Stomach smooth muscle (tissue), 2 donors: ENCODE results near the gene GUCY1A2.

ENCODE experiments used
- H3K27ac ChIP-seq: one replicate; pipeline ENCODE4 v1.7.0; 2013; ENCODE audit warnings: mild to moderate bottlenecking, low read length, inconsistent platforms
- H3K27me3 ChIP-seq, 2 donors: one replicate each; pipeline ENCODE4 v1.7.0; 2013; ENCODE audit warnings: low read length in 2 of 2; ENCODE audit not compliant: insufficient read depth in 2 of 2, control insufficient read depth in 1 of 2
- H3K36me3 ChIP-seq, 2 donors: one replicate each; pipeline ENCODE4 v1.7.0; 2013; ENCODE audit warnings: low read length in 2 of 2; ENCODE audit not compliant: control insufficient read depth in 2 of 2, insufficient read depth in 2 of 2
- H3K4me1 ChIP-seq: one replicate; pipeline ENCODE4 v1.7.0; 2013; ENCODE audit warnings: low read length; ENCODE audit not compliant: control insufficient read depth, insufficient read depth
- H3K4me3 ChIP-seq, 2 donors: one replicate each; pipeline ENCODE4 v1.7.0; 2013; ENCODE audit warnings: low read length in 2 of 2
- H3K9ac ChIP-seq, 2 donors: one replicate each; pipeline ENCODE4 v1.7.0; 2013; ENCODE audit warnings: low read length in 2 of 2, mild to moderate bottlenecking in 1 of 2
- H3K9me3 ChIP-seq, 2 donors: one replicate each; pipeline ENCODE4 v1.7.0; 2013; ENCODE audit warnings: low read length in 2 of 2; ENCODE audit not compliant: control insufficient read depth in 2 of 2
- donor health status: healthy.
- donor health status: Pancreatic carcinoma.

GUCY1A2 gene

DNA sequence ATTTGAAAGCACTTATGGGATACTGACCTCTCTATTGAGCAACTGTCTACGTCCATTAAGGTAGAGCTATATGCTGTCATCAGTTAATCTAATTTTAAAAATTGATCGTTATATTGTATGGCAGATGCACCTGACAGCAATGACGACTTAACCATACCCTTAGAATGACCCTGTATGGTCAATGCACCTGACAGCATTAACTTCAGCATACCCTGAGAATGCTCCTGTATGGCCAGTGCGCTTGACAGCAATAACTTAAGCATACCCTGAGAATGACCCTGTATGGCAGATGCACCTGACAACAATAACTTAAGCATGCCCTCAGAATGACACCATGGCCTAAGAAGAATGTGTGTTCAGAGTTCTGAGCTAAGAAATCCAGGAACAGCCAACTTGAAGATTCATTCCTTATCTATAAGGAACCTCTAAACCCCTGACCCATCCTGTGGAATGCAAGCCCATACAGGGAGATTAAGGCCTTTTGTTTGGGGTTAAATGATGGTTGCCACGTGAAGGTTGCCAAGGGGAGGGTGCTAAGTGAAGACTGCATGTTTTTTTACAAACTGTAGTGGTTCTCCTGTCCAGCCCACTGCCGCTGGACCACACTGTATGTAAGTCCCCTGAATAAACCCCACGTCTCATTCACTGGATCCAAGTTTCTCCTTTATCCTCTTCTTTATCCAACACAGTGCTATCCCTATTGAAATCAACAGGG lies 138.3 kb downstream of the GUCY1A2 start:
- H3K4me3 ChIP-seq = no peak overlapping the region
- H3K36me3 ChIP-seq = no peaks in the 10 kb centered on the region
- H3K4me1 ChIP-seq = no peaks in the 10 kb centered on the region
- no peaks in the 10 kb centered on the region for H3K27me3 ChIP-seq
- H3K27ac ChIP-seq = no peak overlapping the region
- no peaks in the 10 kb centered on the region for H3K9me3 ChIP-seq
- no peak overlapping the region for H3K9ac ChIP-seq

DNA sequence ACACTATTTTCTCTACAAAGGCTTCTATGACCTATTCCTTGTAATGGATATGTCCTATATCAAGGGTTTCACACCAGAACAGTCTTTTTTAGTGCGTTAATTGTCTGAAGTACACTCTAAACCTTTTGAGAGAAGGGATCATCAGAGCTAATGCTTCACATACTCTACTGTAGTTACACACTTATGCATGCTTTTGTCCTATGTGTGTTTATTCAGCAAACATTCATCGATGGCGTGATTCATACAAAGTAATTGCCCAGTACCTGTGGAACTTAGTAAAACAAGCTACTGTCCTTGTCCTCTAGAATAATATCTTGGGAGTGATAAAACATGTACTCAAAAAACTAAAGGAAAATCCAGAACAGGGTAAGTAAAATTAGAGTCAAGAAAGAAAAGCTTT lies 139.2 kb downstream of the GUCY1A2 start:
- Histone ChIP-seq H3K27ac (no peak overlapping the region), H3K27me3 (no peaks in the 10 kb centered on the region), H3K9me3 (no peaks in the 10 kb centered on the region), H3K4me3 (no peak overlapping the region), H3K9ac (no peak overlapping the region), H3K4me1 (no peaks in the 10 kb centered on the region), H3K36me3 (no peaks in the 10 kb centered on the region)

DNA sequence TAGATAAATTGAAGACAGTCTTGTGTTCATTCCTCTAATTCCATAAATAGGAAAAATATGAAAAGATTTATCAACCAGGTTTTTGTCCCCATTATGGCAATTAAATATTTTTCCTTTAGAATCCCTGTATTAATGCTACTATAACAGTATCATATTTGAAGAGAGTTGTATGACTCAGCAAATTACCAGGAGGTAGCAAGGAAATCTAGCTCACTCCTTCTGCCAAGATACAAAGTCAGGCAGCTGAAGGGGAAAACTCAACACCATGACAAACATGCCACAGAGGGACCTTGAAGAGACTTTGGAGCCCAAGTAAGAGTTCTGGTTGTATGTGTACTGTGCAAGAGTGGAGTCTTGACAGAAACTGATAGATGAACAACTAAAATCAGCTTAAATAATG lies 143.3 kb downstream of the GUCY1A2 start:
- Histone ChIP-seq H3K27ac (no peak overlapping the region), H3K9ac (no peak overlapping the region)

DNA sequence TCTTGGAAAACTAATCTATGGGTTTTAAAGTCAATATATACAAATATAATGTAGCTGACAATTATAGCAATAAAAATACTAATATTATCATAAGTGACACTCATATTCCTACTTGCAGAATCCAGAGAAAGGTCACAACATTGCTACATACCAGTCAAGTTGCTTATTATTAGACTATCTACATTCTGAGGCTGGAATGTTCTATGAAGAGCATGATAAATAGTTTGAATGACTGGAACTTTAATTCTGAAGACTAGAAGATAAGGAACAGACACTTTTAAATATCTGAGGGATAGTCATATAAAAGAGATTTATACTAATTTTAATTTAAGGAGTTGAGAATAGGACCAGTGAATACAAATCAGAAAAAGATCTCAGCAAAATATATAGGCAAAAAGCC lies 146.0 kb downstream of the GUCY1A2 start:
- Histone ChIP-seq H3K9ac (no peak overlapping the region), H3K36me3 (no peaks in the 10 kb centered on the region)

More for the DNA sequence above, 143.3 kb downstream of the GUCY1A2 start:
- H3K4me1 ChIP-seq = no peaks in the 10 kb centered on the region
- H3K9me3 ChIP-seq = no peaks in the 10 kb centered on the region
- H3K36me3 ChIP-seq = no peaks in the 10 kb centered on the region
- H3K4me3 ChIP-seq = no peak overlapping the region
- H3K27me3 ChIP-seq = no peaks in the 10 kb centered on the region

DNA sequence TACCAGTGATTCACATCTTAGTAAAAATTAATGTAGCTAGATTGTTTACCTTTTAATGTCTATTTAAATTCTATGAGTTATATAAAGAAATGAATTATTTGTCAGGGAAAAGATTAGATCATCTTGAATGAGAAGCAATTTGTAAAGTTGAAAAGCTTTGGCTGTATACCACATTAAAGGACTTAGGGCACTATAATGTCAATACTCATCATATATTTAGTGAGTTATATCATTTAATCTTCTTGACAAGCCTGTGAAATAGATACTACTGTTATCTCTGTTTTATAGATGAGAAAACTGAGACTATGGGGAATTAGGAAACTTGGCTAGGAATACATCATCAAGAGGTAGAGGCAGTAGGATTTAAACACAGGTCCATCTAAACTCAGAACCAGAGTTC lies 160.1 kb downstream of the GUCY1A2 start:
- Histone ChIP-seq H3K4me1 (no peaks in the 10 kb centered on the region), H3K9me3 (peaks cover 0 to 7% of the 10 kb centered on the region in 2 donors), H3K4me3 (no peak overlapping the region), H3K36me3 (no peaks in the 10 kb centered on the region), H3K27me3 (no peaks in the 10 kb centered on the region), H3K9ac (no peak overlapping the region), H3K27ac (no peak overlapping the region)

More for the DNA sequence above, 146.0 kb downstream of the GUCY1A2 start:
- no peaks in the 10 kb centered on the region for H3K9me3 ChIP-seq
- no peaks in the 10 kb centered on the region for H3K27me3 ChIP-seq
- H3K27ac ChIP-seq = no peak overlapping the region
- no peaks in the 10 kb centered on the region for H3K4me1 ChIP-seq
- H3K4me3 ChIP-seq = no peak overlapping the region

DNA sequence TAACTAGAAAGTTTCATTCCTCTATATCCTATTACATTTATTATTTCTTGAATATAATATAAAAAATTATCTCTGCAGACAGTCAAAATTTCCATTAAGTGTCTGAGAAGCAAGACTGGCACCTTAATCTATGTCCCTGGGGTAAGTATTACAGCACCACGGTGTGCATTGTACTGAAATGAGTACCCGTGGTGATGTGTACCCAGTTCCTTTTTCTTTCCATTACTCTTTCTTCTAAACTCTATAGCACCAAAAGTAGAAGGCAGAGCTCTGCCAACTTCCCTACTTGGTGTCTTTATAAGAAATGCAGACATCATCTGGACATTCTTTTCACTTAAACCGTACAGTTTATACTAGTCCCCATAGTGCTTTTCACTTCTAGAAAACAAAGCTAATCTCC lies 161.7 kb downstream of the GUCY1A2 start:
- Histone ChIP-seq H3K27me3 (no peaks in the 10 kb centered on the region), H3K27ac (no peak overlapping the region), H3K4me1 (no peaks in the 10 kb centered on the region), H3K4me3 (no peak overlapping the region), H3K9me3 (peaks cover 0 to 7% of the 10 kb centered on the region in 2 donors), H3K36me3 (no peaks in the 10 kb centered on the region), H3K9ac (no peak overlapping the region)

DNA sequence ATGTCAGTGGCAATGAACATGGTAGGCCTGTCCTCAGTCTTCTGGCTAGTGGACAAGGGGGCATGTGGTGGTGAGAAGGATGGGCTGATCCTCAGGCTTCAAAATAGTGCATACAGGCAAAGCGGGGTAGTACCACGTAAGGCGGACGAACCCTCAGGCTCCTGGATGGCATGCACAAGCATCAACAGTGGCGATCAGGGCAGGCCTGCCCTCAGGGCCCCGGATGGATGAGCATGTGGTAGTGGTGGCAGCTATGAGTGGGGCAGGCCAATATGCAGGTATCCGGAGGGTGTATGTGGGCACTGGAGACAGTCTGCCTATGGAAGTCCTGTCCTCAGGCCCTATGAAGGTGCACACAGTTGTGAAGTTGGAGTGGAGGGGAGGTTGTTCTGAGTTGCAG lies 163.8 kb downstream of the GUCY1A2 start:
- H3K4me3 ChIP-seq = no peak overlapping the region
- H3K27ac ChIP-seq = no peak overlapping the region
- no peak overlapping the region for H3K9ac ChIP-seq
- H3K9me3 ChIP-seq = peaks cover 0 to 7% of the 10 kb centered on the region in 2 donors
- H3K36me3 ChIP-seq = no peaks in the 10 kb centered on the region
- no peaks in the 10 kb centered on the region for H3K27me3 ChIP-seq
- no peaks in the 10 kb centered on the region for H3K4me1 ChIP-seq

- H3K27me3 ChIP-seq = no peaks in the 10 kb centered on the region
- H3K27ac ChIP-seq = no peak overlapping the region
- no peaks in the 10 kb centered on the region for H3K4me1 ChIP-seq
- no peak overlapping the region for H3K4me3 ChIP-seq
- no peak overlapping the region for H3K9ac ChIP-seq
- no peaks in the 10 kb centered on the region for H3K36me3 ChIP-seq
- H3K9me3 ChIP-seq = peaks cover 0 to 7% of the 10 kb centered on the region in 2 donors
Observed at GRCh38 chr11:106853850-106854401, 164.3 kb downstream of the GUCY1A2 start.

- Histone ChIP-seq H3K9ac (no peak overlapping the region), H3K4me3 (no peak overlapping the region), H3K27me3 (no peaks in the 10 kb centered on the region), H3K4me1 (no peaks in the 10 kb centered on the region), H3K27ac (no peak overlapping the region), H3K36me3 (no peaks in the 10 kb centered on the region), H3K9me3 (peaks cover 0 to 7% of the 10 kb centered on the region in 2 donors)
Observed at GRCh38 chr11:106852779-106853178, 165.5 kb downstream of the GUCY1A2 start.

DNA sequence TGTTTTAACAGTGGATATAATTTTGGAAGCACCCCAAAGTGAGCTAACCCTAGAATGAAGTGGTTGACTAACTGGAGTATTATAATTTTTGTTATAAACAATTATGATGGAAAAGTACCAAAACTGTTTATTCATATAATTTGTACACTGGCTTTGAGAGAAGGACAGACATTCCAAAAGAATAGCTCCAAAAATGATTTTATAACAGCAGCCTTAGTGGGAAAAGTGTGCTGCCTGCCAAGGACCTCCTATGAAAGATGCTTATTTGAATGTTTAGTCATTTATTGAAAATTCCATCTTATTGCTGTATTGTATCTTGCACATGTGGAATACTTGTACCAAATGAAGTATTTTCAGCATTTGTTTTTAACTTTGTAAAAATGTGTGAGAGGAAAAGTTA lies 169.8 kb downstream of the GUCY1A2 start:
- H3K4me3 ChIP-seq = no peak overlapping the region
- no peak overlapping the region for H3K9ac ChIP-seq
- H3K4me1 ChIP-seq = no peaks in the 10 kb centered on the region
- H3K9me3 ChIP-seq = no peaks in the 10 kb centered on the region
- no peaks in the 10 kb centered on the region for H3K27me3 ChIP-seq
- H3K27ac ChIP-seq = no peak overlapping the region
- H3K36me3 ChIP-seq = no peaks in the 10 kb centered on the region

- Histone ChIP-seq H3K4me1 (no peaks in the 10 kb centered on the region), H3K4me3 (no peak overlapping the region), H3K27ac (no peak overlapping the region), H3K27me3 (no peaks in the 10 kb centered on the region), H3K9ac (no peak overlapping the region), H3K9me3 (no peaks in the 10 kb centered on the region), H3K36me3 (no peaks in the 10 kb centered on the region)
Observed at GRCh38 chr11:106842134-106842533, 176.1 kb downstream of the GUCY1A2 start.
